Ishikawa (cell line): ENCODE results near the gene LRFN2.

Experiments
- CEBPB ChIP-seq: IDR thresholded peaks from 2 replicates; pipeline ENCODE4 v1.6.1; 2012
- CREB1 ChIP-seq: IDR thresholded peaks from 2 replicates; pipeline ENCODE4 v1.6.1; 2012; ENCODE audit warnings: low read depth
- EGR1 ChIP-seq: IDR thresholded peaks from 2 replicates; pipeline ENCODE4 v1.6.1; 2012
- EP300 ChIP-seq: IDR thresholded peaks from 2 replicates; pipeline ENCODE4 v1.6.1; 2012; ENCODE audit warnings: borderline replicate concordance
- FOXM1 ChIP-seq: IDR thresholded peaks from 2 replicates; pipeline ENCODE4 v1.6.1; 2012; ENCODE audit warnings: low read depth, borderline replicate concordance
- NFIC ChIP-seq: IDR thresholded peaks from 2 replicates; pipeline ENCODE4 v1.6.1; 2012
- RAD21 ChIP-seq: IDR thresholded peaks from 2 replicates; pipeline ENCODE4 v1.6.1; 2012; ENCODE audit warnings: low read depth
- TAF1 ChIP-seq: IDR thresholded peaks from 2 replicates; pipeline ENCODE4 v1.6.1; 2012; ENCODE audit warnings: low read depth, mild to moderate bottlenecking
- TCF12 ChIP-seq: IDR thresholded peaks from 2 replicates; pipeline ENCODE4 v1.6.1; 2012; ENCODE audit warnings: low read depth
- TEAD4 ChIP-seq: IDR thresholded peaks from 2 replicates; pipeline ENCODE4 v1.6.1; 2012
- YY1 ChIP-seq: IDR thresholded peaks from 2 replicates; pipeline ENCODE4 v1.6.1; 2012; ENCODE audit warnings: low read depth
- ZBTB7A ChIP-seq: IDR thresholded peaks from 2 replicates; pipeline ENCODE4 v1.6.1; 2012; ENCODE audit warnings: low read depth
- TF ChIP-seq, protein P1 (sequence below): IDR thresholded peaks from 2 replicates; pipeline ENCODE4 v1.6.1; 2012
- TF ChIP-seq, protein P2 (sequence below): IDR thresholded peaks from 2 replicates; pipeline ENCODE4 v1.6.1; 2012; ENCODE audit warnings: low read depth, mild to moderate bottlenecking
- TF ChIP-seq, protein P3 (sequence below): IDR thresholded peaks from 2 replicates; pipeline ENCODE4 v1.6.1; 2012

Gene LRFN2

DNA sequence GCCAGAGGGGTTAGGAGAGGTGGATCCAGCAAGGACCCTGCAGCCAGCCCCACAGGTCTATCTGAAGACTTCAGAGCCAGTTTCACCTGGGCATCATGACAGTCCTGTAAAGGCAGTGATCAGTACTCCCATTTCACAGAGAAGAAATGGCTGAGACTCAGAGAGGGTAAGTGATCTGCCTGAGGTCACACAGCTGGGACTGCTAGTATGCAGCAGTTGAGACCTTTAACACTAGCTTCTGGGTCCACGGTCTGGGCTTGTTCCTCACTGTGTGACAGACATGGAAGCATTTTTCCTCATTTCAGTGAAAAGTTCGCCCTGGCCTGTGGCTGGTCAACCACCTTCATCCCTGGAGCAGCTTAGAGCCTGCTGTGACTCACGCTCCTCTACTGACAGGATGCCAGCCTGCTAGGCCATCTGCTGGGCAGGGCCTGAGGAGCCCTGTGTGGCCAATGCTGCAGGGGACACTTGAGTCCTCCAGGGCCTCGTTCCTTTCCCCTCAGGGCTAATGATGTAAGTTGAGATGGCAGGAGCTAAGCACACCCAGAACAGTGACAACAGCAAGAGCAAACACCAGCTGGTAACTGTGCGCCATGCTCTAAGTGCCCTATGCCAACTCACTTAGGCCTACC is 192.0 kb downstream of the LRFN2 start:
- TF ChIP-seq, protein P1, sequence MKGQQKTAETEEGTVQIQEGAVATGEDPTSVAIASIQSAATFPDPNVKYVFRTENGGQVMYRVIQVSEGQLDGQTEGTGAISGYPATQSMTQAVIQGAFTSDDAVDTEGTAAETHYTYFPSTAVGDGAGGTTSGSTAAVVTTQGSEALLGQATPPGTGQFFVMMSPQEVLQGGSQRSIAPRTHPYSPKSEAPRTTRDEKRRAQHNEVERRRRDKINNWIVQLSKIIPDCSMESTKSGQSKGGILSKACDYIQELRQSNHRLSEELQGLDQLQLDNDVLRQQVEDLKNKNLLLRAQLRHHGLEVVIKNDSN = no peak
- no peak for TF ChIP-seq TAF1
- TF ChIP-seq, protein P2, sequence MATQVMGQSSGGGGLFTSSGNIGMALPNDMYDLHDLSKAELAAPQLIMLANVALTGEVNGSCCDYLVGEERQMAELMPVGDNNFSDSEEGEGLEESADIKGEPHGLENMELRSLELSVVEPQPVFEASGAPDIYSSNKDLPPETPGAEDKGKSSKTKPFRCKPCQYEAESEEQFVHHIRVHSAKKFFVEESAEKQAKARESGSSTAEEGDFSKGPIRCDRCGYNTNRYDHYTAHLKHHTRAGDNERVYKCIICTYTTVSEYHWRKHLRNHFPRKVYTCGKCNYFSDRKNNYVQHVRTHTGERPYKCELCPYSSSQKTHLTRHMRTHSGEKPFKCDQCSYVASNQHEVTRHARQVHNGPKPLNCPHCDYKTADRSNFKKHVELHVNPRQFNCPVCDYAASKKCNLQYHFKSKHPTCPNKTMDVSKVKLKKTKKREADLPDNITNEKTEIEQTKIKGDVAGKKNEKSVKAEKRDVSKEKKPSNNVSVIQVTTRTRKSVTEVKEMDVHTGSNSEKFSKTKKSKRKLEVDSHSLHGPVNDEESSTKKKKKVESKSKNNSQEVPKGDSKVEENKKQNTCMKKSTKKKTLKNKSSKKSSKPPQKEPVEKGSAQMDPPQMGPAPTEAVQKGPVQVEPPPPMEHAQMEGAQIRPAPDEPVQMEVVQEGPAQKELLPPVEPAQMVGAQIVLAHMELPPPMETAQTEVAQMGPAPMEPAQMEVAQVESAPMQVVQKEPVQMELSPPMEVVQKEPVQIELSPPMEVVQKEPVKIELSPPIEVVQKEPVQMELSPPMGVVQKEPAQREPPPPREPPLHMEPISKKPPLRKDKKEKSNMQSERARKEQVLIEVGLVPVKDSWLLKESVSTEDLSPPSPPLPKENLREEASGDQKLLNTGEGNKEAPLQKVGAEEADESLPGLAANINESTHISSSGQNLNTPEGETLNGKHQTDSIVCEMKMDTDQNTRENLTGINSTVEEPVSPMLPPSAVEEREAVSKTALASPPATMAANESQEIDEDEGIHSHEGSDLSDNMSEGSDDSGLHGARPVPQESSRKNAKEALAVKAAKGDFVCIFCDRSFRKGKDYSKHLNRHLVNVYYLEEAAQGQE = no peak
- no peak for TF ChIP-seq TCF12
- no peak for TF ChIP-seq EP300
- TF ChIP-seq RAD21 = no peak
- TF ChIP-seq FOXM1 = no peak

DNA sequence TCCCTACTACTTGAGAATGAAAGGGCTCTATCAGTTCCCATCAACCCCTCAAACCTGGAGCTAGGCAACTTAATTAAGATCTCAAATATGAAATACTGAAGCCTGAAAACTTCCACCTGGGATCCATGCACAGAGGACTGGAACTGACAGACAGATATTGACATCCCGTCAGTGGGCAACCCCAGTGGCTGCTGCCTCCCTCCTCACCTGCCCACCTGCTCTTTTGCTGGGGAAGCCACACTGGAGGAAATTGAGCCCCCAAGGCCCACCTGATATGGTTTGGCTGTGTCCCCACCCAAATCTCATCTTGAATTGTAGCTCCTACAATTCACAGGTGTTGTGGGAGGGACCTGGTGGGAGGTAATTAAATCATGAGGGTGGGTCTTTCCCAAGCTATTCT is 192.8 kb downstream of the LRFN2 start:
- no peak for TF ChIP-seq YY1
- no peak for TF ChIP-seq TEAD4
- no peak for TF ChIP-seq TAF1
- TF ChIP-seq, protein P1 = no peak
- no peak for TF ChIP-seq FOXM1
- TF ChIP-seq, protein P3, sequence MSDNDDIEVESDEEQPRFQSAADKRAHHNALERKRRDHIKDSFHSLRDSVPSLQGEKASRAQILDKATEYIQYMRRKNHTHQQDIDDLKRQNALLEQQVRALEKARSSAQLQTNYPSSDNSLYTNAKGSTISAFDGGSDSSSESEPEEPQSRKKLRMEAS = no peak
- no peak for TF ChIP-seq EGR1
- no peak for TF ChIP-seq NFIC
- no peak for TF ChIP-seq CREB1
- TF ChIP-seq TCF12 = no peak
- TF ChIP-seq, protein P2 = no peak
- no peak for TF ChIP-seq CEBPB
- TF ChIP-seq ZBTB7A = no peak
- no peak for TF ChIP-seq EP300
- no peak for TF ChIP-seq RAD21

DNA sequence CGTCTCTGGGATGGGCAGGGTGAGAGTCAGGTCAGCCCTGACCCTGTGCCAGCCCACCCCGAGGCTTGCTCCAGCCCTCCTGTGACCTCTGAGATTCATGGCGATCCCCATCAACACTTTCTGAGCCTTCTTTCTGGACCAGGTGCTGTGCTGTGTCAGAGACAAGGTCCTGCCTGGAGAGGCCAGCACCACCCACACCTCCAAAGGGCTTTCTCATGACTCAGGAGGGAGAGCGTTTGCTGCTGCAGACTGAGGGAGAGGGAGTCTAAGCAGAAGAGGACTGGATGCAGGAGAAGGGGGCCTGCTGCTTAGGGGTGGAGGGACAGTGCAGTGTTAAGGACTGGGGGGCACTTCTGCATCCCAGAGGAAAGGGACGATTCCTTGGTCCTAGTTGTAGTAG is 193.5 kb downstream of the LRFN2 start:
- TF ChIP-seq TAF1 (no peak), CREB1 (no peak), RAD21 (no peak), ZBTB7A (no peak), TCF12 (no peak), EP300 (no peak), YY1 (no peak), EGR1 (no peak)
- TF ChIP-seq, protein P2 = no peak

DNA sequence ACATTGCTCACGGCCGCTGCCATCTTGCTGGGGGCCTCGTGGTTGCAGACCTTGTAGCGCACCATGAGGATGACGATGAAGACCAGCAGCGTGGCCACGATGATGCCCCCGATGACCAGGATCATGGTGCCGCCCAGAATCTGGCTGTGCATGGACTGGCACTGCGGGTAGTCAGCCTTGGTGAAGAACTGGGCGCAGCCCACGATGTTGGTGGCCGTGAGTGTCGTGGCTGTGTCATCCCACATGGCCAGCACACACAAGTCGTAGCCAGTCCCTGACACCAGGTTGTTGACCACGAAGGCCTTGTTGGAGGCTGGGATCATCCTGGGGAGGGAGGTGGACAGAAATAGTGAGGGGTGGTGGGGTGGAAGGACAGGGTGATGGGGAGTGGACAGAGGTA is 194.6 kb downstream of the LRFN2 start:
- no peak for TF ChIP-seq TAF1
- TF ChIP-seq, protein P2 = no peak
- TF ChIP-seq EGR1 = no peak
- no peak for TF ChIP-seq FOXM1
- no peak for TF ChIP-seq YY1
- no peak for TF ChIP-seq ZBTB7A
- no peak for TF ChIP-seq EP300
- no peak for TF ChIP-seq NFIC
- TF ChIP-seq, protein P1 = no peak
- TF ChIP-seq CEBPB = no peak
- TF ChIP-seq TCF12 = no peak
- TF ChIP-seq TEAD4 = no peak
- no peak for TF ChIP-seq RAD21
- TF ChIP-seq, protein P3 = no peak
- no peak for TF ChIP-seq CREB1
